GM18511 (cell line): ENCODE data around the gene ALDH6A1.

Source experiments
- ATAC-seq: cut with Tn5 transposase; IDR thresholded peaks from one replicate; pipeline ENCODE4 v1.9.1; 2021; ENCODE audit warnings: mild to moderate bottlenecking, moderate library complexity; ENCODE audit not compliant: unreplicated experiment

Gene ALDH6A1

GRCh38 chr14:74049876-74050495, 34.3 kb downstream of the ALDH6A1 start:
- ATAC-seq = no peak

- ATAC-seq = no peak
Observed at GRCh38 chr14:74048281-74048680, 36.0 kb downstream of the ALDH6A1 start.

GRCh38 chr14:74045522-74045921, 38.7 kb downstream of the ALDH6A1 start:
- no peak for ATAC-seq

GRCh38 chr14:74042296-74042695, 42.0 kb downstream of the ALDH6A1 start:
- ATAC-seq = no peak

GRCh38 chr14:74038020-74038859, 46.0 kb downstream of the ALDH6A1 start:
- no peak for ATAC-seq

- no peak for ATAC-seq
Observed at GRCh38 chr14:74035556-74035955, 48.7 kb downstream of the ALDH6A1 start.

GRCh38 chr14:74034572-74034971, 49.7 kb downstream of the ALDH6A1 start:
- no peak for ATAC-seq

- no peak for ATAC-seq
Observed at GRCh38 chr14:74029136-74029535, 55.1 kb downstream of the ALDH6A1 start.

- no peak for ATAC-seq
Observed at GRCh38 chr14:74022346-74022745, 61.9 kb downstream of the ALDH6A1 start.

GRCh38 chr14:74019408-74020137, 64.7 kb downstream of the ALDH6A1 start:
- ATAC-seq = peak; percentile 12

- ATAC-seq = peak; percentile 90
Observed at GRCh38 chr14:74018586-74019407, 65.5 kb downstream of the ALDH6A1 start, which contains the start of the genes BBOF1 and ENTPD5. Gene BBOF1 (plus strand): TSS chr14:74019349. CDS start chr14:74019479, 130 bp downstream. Gene ENTPD5 (minus strand): TSS chr14:74019288. CDS start chr14:73988102, 31,186 bp downstream.

- peak; percentile 10 for ATAC-seq
Observed at GRCh38 chr14:74018174-74018585, 66.1 kb downstream of the ALDH6A1 start.

- no peak for ATAC-seq
Observed at GRCh38 chr14:74015963-74016362, 68.3 kb downstream of the ALDH6A1 start.

- ATAC-seq = no peak
Observed at GRCh38 chr14:74015176-74015575, 69.1 kb downstream of the ALDH6A1 start.

- ATAC-seq = no peak
Observed at GRCh38 chr14:74014299-74014698, 70.0 kb downstream of the ALDH6A1 start.

GRCh38 chr14:74008843-74009499, 75.3 kb downstream of the ALDH6A1 start:
- ATAC-seq = no peak
